ENCODE measurements around the gene PABPC3.

PABPC3 gene

GRCh38 chr13:25095851-25096453 is at the start of gene PABPC3:
Gene PABPC3, plus strand, starts transcription at chr13:25096136. Its CDS starts 63 bp downstream, at chr13:25096199.
- no peak for DNase-seq

DNA sequence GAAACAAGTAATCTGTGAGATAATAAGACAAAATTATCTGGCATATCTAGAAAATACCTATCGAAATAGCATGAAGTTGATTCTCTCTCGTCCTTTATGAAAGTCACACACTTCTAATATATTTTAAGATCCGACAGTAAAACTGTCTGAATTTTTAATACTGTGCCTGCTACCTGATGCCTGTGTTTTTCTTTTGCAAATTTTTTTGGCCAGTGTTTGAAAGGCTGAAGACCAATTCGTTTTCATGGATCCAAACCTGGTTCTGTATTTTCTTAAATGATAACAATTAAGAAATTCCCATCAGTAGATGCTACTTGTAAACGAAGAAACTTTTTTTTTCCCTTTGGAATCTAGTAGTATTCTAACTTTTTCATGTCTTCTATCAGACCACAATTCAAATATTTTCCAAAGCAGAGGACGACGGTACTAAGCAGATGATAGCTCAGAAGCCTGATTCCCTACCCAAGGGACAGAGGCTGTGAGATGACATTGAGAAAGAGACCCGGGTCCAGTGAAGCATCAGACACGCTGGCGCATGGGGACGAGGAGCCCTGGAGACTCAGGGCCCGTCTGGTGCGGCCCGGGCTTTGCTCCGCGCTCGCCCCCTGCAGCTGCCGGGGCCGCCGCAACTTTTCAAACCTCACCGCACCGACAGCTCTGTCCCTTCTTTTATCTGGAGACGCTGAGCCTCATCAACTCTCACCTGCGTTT is 49.5 kb upstream of the PABPC3 start:
- no peak for DNase-seq

DNA sequence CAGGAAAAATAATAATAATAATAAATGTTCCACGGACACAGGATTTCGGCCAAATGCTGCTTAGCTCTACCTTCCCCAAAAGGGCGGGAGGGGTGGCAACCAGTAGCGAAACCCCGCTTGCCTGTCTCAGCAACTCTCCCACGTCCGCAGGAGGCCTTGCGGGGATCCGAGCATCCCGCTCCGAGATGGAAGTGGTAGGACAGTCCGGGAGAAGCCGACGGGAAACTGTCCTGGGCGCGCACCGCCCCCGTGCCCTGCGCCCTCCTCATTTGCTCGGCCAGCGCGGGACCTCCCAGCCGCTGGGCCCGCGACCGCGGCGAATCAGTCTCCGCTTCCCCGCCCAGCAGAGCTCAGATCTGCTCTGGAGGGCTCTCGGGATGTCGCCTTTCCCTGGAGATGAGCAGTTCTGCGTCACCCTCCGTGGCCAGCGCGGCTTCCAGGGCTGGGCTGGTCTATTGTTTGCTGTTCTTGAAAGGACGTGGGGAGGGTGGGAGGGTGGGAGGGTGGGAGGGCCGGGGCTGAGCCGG is 48.9 kb upstream of the PABPC3 start:
- DNase-seq = no peak

DNA sequence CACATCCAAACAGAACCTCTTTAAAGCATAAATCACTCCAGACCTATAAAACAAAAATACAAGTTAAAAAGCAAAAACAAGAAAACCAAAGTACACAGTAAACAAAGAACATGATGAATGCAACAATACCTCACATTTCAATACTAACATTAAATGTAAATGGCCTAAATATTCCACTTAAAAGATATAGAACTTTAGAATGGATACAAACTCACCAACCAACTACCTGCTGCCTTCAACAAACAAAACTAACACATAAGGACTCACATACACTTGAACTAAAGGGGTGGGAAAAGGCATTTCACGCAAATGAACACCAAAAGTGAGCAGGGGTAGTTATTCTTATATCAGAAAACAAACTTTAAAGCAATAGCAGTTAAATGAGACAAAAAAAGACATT is 44.9 kb upstream of the PABPC3 start:
- DNase-seq = no peak

GRCh38 chr13:25059166-25059565 is 36.8 kb upstream of the PABPC3 start:
- DNase-seq = no peak

GRCh38 chr13:25059958-25060357 is 36.0 kb upstream of the PABPC3 start:
- DNase-seq = no peak

- no peak for DNase-seq
Observed at GRCh38 chr13:25062479-25062878, 33.5 kb upstream of the PABPC3 start.

DNA sequence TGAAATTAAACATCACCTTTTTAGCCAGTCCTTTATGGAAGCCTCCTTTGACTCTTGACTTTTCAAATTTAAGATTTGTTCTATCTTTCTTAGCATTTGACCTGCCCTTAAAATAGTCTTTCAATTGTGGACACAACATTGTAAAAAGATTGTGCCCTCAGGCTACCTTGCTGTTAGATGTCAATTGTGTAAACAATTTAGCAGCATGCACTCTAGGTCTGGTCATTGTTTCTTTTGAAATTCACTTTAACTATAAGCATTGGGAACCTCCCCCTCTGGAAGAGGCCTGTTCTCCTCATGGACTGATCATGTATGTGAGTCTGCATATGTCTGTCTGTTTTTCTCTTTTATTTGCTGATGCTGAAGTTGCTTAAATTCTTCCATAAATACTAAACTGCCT is 31.5 kb upstream of the PABPC3 start:
- no peak for DNase-seq

DNA sequence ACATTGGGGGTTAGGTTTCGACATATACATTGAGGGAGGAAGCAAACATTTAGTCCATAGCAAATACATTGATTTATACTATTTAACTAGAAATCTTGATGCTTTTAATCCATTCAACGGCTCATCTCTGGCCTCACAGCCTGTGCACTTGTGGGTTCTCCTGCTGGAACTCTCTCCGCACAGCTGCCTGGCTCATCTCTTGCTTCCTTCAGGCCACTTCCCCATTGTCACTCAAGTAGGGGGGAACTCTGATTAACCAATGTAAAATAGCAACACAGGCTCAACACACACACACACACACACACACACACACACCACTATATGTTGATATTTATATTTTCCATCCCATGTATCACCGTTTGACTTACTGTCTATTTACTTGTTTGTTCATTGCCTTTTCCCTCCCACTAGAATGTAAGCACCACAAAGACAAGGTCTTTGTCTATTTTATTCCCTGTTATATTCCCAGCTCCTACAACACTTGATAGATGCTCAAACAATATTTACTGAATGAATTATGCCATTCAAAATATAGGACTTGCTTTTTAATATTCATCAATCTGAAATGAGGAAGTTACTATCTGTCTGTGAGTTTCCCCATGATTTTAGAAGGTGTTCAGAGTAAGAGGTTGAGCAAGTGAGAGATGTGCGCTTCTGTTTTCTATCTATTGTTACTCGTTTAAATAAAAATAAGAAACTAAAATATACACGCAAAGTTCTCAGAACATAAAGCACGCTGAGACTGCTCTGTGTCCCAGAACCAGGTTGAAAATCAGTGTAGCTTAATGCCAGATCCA is 29.8 kb upstream of the PABPC3 start:
- no peak for DNase-seq

GRCh38 chr13:25067064-25067463 is 28.9 kb upstream of the PABPC3 start:
- no peak for DNase-seq

GRCh38 chr13:25068810-25069209 is 27.1 kb upstream of the PABPC3 start:
- DNase-seq = no peak

DNA sequence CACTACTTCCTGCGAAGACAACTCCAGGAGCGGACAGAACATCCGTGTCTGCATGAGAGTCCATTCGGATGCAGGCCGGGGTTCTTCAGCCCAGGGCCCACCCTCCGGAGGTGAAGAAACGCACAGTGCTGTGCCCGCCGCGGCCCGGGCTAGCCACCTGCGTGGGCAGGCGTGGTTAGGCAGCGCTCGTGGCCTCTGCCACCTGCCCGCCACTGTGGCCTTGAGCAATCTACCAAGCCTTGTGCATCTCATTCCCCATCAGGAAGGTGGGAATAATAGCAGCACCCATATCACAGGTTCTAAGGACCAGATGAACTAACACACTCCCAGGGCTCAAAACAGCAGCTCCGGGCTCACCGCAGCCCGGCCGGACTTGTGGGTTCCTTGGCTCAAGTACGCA is 26.7 kb upstream of the PABPC3 start:
- DNase-seq = no peak

- no peak for DNase-seq
Observed at GRCh38 chr13:25069911-25070310, 26.0 kb upstream of the PABPC3 start.

DNA sequence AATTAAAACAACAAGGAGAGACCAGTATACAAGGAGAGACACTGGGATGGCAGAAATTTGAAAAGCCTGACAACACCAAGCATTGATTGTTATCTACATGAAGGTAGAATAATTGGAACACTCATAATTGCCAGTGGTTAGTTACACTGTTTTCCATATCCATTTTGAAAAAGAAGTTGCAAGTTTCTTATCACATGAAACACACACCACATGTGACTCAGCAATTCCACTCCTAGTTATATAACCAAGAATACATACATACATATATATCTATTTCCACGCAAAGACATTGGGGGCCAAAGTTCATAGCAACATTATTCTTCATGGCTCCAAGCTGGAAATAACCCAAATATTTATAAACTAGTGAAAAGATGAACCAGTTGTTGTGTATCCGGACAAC is 15.2 kb upstream of the PABPC3 start:
- DNase-seq = no peak

- no peak for DNase-seq
Observed at GRCh38 chr13:25084096-25084495, 11.8 kb upstream of the PABPC3 start.

GRCh38 chr13:25085125-25085742 is 10.7 kb upstream of the PABPC3 start:
- DNase-seq = peak; percentile 2

- no peak for DNase-seq
Observed at GRCh38 chr13:25088562-25089221, 7.2 kb upstream of the PABPC3 start.

DNA sequence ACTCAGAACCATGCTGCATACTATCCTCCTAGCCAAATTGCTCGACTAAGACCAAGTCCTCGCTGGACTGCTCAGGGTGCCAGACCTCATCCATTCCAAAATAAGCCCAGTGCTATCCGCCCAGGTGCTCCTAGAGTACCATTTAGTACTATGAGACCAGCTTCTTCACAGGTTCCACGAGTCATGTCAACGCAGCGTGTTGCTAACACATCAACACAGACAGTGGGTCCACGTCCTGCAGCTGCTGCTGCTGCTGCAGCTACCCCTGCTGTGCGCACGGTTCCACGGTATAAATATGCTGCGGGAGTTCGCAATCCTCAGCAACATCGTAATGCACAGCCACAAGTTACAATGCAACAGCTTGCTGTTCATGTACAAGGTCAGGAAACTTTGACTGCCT is 1.5 kb downstream of the PABPC3 start:
- no peak for DNase-seq

DNA sequence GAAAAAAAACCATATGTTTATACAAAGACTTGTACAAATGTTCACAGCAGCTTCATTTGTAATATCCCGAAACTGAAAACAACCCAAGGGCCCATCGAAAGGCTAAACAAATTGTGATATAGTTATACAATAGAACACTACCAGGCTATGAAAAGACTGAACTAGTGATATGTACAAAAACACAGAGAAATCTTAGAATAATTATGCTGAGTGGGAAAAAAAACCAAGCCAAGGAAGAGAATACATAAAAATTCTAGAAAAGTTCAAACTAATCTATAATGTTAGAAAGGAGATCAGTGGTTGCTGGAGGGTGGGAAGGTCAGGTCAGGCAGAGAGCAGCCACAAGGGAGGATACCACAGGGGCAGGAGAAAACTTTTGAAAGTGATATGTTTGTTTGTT is 7.8 kb downstream of the PABPC3 start:
- no peak for DNase-seq

DNA sequence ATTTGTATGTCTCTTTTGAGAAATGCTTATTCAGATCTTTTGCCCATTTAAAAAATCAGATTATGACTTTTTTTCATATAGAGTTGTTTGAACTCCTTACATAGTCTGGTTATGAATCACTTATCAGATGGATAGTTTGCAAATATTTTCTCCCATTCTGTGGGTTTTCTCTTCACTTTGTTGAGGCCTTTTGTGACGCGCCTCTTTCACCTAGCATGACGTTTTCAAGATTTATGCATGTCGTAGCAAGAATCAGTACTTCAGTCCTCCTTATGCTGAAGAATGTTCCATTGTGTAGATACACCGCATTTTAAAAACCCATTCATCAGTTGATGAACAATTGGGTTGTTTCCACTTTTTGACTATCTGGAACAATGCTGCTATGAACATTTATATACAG is 13.4 kb downstream of the PABPC3 start:
- no peak for DNase-seq

DNA sequence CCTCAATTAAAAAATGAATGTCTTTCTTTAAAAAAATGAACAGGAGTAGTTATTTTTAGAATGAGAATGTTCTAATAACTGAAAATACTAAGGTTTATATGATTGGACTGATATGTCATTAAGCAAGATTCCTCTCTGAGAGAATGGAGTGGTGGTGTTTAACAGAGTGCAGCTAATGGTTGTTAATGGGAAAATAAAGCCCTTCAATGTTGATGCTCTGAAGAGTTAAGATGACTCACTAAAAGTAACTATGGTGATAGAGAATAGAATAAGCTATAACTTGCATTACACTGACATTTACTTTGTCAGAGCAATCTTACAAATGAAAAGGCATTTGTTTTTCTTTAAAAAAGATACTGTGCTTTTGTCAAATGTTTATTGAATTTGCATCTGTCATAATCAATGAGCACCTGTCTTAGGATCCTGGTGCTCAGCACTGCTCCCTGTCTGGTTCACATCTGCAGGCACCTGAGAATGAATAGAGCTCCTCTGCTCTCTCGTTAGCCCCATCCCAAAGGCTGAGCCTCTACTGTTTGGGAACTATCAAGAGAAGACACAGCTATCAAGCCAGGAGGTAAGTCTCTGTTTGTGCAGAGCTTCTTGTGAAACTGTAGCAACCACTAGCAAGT is 15.1 kb downstream of the PABPC3 start:
- DNase-seq = no peak

DNA sequence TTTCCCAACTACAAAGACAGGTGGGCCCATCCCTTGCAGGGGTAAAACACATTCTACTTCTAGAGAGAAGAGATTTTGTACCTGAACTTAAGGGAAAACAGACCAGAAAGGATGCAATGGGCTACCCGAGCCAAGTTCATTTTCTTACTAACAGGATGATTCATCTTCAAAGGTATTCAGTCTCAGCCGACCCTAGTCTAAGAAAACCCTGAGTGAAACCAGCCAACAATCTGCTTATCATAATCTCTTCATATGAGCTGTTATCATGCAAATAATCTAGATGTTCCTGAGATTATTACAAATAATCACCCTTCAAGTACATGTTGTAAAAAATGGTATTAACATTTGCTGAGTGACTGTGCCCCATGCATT is 15.6 kb downstream of the PABPC3 start:
- no peak for DNase-seq
